Panc1 (cell line): Measurements from ENCODE around the gene EYA2.

ENCODE experiments used
- CTCF ChIP-seq: fragments of 450-650 bp; IDR thresholded peaks from 2 replicates; pipeline ENCODE4 v1.5.1; 2017; ENCODE audit warnings: mild to moderate bottlenecking
- POLR2AphosphoS5 ChIP-seq: IDR thresholded peaks from 2 replicates; pipeline ENCODE4 v1.6.1; 2012; ENCODE audit warnings: mild to moderate bottlenecking, low read depth, low read length, moderate library complexity
- REST ChIP-seq, 2 experiments: IDR thresholded peaks; 2 replicates each; pipeline ENCODE4 v1.6.1; 2011 to 2012; ENCODE audit warnings: low read depth in 2 of 2, control low read depth in 1 of 2, low read length in 1 of 2, mild to moderate bottlenecking in 1 of 2, moderate library complexity in 1 of 2; ENCODE audit not compliant: insufficient read depth in 1 of 2
- SIN3A ChIP-seq: IDR thresholded peaks from 2 replicates; pipeline ENCODE4 v1.6.1; 2012; ENCODE audit warnings: low read depth, mild to moderate bottlenecking, low read length, moderate library complexity, borderline replicate concordance; ENCODE audit not compliant: insufficient read depth
- TCF7L2 ChIP-seq: IDR thresholded peaks from 2 replicates; pipeline ENCODE4 v1.6.1; 2011; ENCODE audit warnings: mild to moderate bottlenecking, low read depth, low read length, inconsistent platforms

- TF ChIP-seq CTCF (no peak), SIN3A (no peak), REST (IDR thresholded peaks at IDR 0.05; ENCODE audit: insufficient read depth in 1 of 2, low read depth in 2 of 2, low read length in 1 of 2) (no peak), POLR2AphosphoS5 (no peak), TCF7L2 (no peak)
These were observed 64.5 kb downstream of the EYA2 start for GRCh38 chr20:46959081-46959692.
